Parathyroid adenoma (tissue), 2 donors: ENCODE results near the gene BMP7.
"Not testable (repeated sequence)": the region's sequence is repeated elsewhere in the genome, so short reads cannot be mapped to it uniquely, and the experiment has no call there.

Source experiments
- H2AFZ ChIP-seq: fragments of 300-600 bp; sonication (generic); one replicate; pipeline ENCODE4 v1.7.0; 2017; ENCODE audit warnings: antibody characterized with exemption, mild to moderate bottlenecking
- H3K27ac ChIP-seq: fragments of 300-600 bp; sonication (generic); one replicate; pipeline ENCODE4 v1.7.0; 2017
- H3K27me3 ChIP-seq: fragments of 300-600 bp; sonication (generic); one replicate; pipeline ENCODE4 v1.7.0; 2017; ENCODE audit warnings: low read length; ENCODE audit not compliant: control insufficient read depth, insufficient read depth
- H3K36me3 ChIP-seq: fragments of 300-600 bp; sonication (generic); one replicate; pipeline ENCODE4 v1.7.0; 2017; ENCODE audit warnings: low read length; ENCODE audit not compliant: control insufficient read depth, insufficient read depth
- H3K4me1 ChIP-seq: fragments of 300-600 bp; sonication (generic); one replicate; pipeline ENCODE4 v1.7.0; 2017; ENCODE audit warnings: control low read depth
- H3K4me2 ChIP-seq: fragments of 300-600 bp; sonication (generic); one replicate; pipeline ENCODE4 v1.7.0; 2017; ENCODE audit warnings: low read length
- H3K4me3 ChIP-seq: fragments of 300-600 bp; sonication (generic); one replicate; pipeline ENCODE4 v1.7.0; 2017; ENCODE audit warnings: low read depth, low read length
- H3K79me2 ChIP-seq: fragments of 300-600 bp; sonication (generic); one replicate; pipeline ENCODE4 v1.7.0; 2017; ENCODE audit warnings: control low read depth
- H3K9ac ChIP-seq: fragments of 300-600 bp; sonication (generic); one replicate; pipeline ENCODE4 v1.7.0; 2017; ENCODE audit warnings: mild to moderate bottlenecking
- H3K9me3 ChIP-seq: fragments of 300-600 bp; sonication (generic); one replicate; pipeline ENCODE4 v1.7.0; 2017; ENCODE audit warnings: low read length; ENCODE audit not compliant: control insufficient read depth
- CTCF ChIP-seq: fragments of 300-600 bp; sonication (generic); IDR thresholded peaks from one replicate; pipeline ENCODE4 v1.7.0; 2017; ENCODE audit warnings: antibody characterized with exemption, mild to moderate bottlenecking
- donor health status: primary hyperparathyroidism.

Gene BMP7

GRCh38 chr20:57158474-57158873 lies 108.0 kb downstream of the BMP7 start:
- H3K9me3 ChIP-seq, result no peaks in the 10 kb centered on the region
- no peak for TF ChIP-seq CTCF
- no peak overlapping the region for H3K27ac ChIP-seq
- no peaks in the 10 kb centered on the region for H3K4me1 ChIP-seq
- no peak overlapping the region for H2AFZ ChIP-seq
- H3K4me3 ChIP-seq, result no peak overlapping the region
- no peaks in the 10 kb centered on the region for H3K79me2 ChIP-seq
- H3K4me2 ChIP-seq, result no peak overlapping the region
- H3K27me3 ChIP-seq, result no peaks in the 10 kb centered on the region
- no peak overlapping the region for H3K9ac ChIP-seq
- H3K36me3 ChIP-seq, result no peaks in the 10 kb centered on the region

GRCh38 chr20:57157787-57158186 lies 108.7 kb downstream of the BMP7 start:
- not testable (repeated sequence) for H3K27ac ChIP-seq, H3K9me3 ChIP-seq

GRCh38 chr20:57157106-57157691 lies 109.2 kb downstream of the BMP7 start:
- Histone ChIP-seq H3K9ac (no peak overlapping the region), H3K4me2 (no peak overlapping the region), H3K79me2 (no peaks in the 10 kb centered on the region), H2AFZ (no peak overlapping the region), H3K9me3 (no peaks in the 10 kb centered on the region), H3K4me3 (no peak overlapping the region), H3K36me3 (no peaks in the 10 kb centered on the region), H3K4me1 (no peaks in the 10 kb centered on the region), H3K27me3 (no peaks in the 10 kb centered on the region), H3K27ac (no peak overlapping the region)
- no peak for TF ChIP-seq CTCF

More at GRCh38 chr20:57157787-57158186, 108.7 kb downstream of the BMP7 start:
- H3K36me3 ChIP-seq, H3K27me3 ChIP-seq, H3K4me2 ChIP-seq, H3K9ac ChIP-seq, H3K4me3 ChIP-seq, H3K4me1 ChIP-seq, H3K79me2 ChIP-seq, H2AFZ ChIP-seq: not testable (repeated sequence)

- no peaks in the 10 kb centered on the region for H3K79me2 ChIP-seq
- no peaks in the 10 kb centered on the region for H3K4me1 ChIP-seq
- no peaks in the 10 kb centered on the region for H3K27me3 ChIP-seq
- no peak for TF ChIP-seq CTCF
- H3K4me2 ChIP-seq, result no peak overlapping the region
- no peaks in the 10 kb centered on the region for H3K9me3 ChIP-seq
- no peak overlapping the region for H2AFZ ChIP-seq
- H3K27ac ChIP-seq, result no peak overlapping the region
- H3K4me3 ChIP-seq, result no peak overlapping the region
- no peaks in the 10 kb centered on the region for H3K36me3 ChIP-seq
- H3K9ac ChIP-seq, result no peak overlapping the region
These were observed 110.3 kb downstream of the BMP7 start for GRCh38 chr20:57156011-57156729.

- Histone ChIP-seq H3K27ac (no peak overlapping the region), H3K4me3 (no peak overlapping the region), H2AFZ (no peak overlapping the region), H3K4me1 (no peaks in the 10 kb centered on the region), H3K4me2 (no peak overlapping the region), H3K9ac (no peak overlapping the region), H3K9me3 (no peaks in the 10 kb centered on the region), H3K27me3 (no peaks in the 10 kb centered on the region), H3K79me2 (no peaks in the 10 kb centered on the region), H3K36me3 (no peaks in the 10 kb centered on the region)
- TF ChIP-seq CTCF, result no peak
These were observed 111.0 kb downstream of the BMP7 start for GRCh38 chr20:57155415-57155814.
